ENCODE measurements around the gene MED10. TPM values are rescaled to one million over a fixed set of nuclear protein-coding genes. Genes with fewer than 3 reads are reported as not detected.
A peak's percentile ranks its signal among the peaks of the same experiment; 100 is the strongest.

Gene MED10
- polyA plus RNA-seq, 3 donors, result 37.8 to 39.5 (median 38.6) TPM

DNA sequence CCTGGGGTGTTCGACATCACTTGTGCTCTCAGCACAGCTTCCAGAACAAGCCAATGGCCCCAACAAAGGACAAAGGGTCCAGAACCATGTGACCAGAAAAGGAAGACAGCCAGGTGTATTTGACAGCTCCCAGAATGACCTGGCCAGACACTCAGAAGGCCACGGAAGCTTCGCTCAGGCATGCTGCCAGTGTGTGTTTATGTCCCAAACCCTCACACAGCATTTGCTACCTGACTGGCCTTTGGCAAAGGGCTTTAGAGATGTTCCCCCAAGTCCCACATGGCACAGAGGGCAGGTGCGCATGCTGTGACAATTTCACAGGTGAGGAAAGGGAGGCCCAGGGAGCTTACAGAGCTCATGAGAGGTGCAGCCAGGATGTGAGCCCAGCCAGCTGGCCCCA lies 39.5 kb downstream of the MED10 start:
- no peak for DNase-seq (ENCODE audit: extremely low read depth in 1 of 11, low read depth in 9 of 11, low spot score in 4 of 11)

DNA sequence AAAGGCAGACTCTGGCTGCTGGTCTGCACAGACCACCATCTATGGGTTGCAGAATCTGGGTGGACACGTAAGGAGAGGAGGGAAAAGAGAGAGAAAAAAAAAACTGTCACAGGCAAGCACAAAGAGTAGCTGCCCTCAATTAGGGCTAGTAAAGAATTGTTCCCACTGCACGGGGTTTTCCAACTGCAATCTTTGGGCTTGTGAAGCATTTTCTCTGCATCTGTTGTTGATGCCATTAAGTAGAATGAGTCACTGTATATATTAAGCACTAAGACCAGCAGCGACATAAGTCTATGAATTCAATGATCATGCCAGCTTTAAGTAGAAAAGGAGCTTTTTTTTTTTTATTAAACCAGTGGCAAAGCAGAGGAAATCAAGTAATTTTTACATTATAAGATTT lies 40.2 kb downstream of the MED10 start:
- DNase-seq (ENCODE audit: extremely low read depth in 1 of 11, low read depth in 9 of 11, low spot score in 4 of 11), result no peak

DNA sequence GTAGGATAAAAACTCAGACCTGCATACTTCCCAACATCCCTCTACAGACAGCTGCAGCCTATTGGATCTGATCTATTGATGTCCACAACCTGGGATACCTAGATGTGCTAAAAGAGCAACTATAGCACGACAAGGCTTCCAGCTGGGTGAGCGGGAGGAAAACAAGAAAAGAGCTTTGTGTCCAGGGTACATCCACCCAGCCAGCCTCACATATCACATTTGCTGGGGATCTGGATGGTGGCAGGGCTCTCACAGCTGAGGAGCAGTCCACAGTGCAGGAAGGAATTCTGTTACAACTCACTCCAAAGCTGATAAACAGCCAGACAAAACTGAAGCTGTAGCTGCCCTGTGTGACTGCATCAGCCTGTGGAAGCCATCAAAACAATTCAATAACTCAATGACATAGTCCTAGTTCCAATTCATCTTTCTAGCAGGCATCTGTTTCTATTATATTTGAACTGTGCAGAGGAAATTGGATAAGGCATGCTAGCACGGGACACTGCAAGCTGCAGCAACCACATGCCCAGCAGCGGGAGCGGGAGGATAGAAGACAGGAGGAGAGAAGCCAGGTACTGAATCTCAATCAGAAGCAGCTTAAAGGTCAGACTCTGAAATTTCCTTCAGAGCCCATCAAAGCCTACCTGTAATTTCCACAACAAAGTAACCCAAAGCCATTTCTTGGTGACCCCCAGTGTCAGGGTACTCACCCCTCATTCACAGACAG lies 45.0 kb downstream of the MED10 start:
- DNase-seq (ENCODE audit: extremely low read depth in 1 of 11, low read depth in 9 of 11, low spot score in 4 of 11), result no peak

DNA sequence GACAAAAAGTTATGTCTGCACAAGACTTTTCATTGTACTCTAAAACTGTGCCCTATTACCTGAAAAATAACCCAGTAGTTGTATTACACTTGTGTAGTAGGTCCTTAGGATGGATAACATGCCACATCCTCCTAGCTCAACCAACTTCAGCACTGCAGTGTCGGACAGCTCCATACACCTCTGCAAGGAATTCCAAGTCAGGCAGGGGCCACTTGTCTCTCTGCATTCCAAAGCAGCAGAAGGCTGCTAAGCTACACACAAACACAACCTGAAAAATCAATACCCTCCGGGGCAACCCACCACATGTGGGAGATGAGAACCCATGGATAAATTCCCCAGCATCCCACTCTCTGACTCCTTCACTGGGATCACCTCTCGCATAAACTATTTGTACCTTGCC lies 50.2 kb downstream of the MED10 start:
- DNase-seq (ENCODE audit: extremely low read depth in 1 of 11, low read depth in 9 of 11, low spot score in 4 of 11), result peak; percentile 17 to 63 (median 46)

DNA sequence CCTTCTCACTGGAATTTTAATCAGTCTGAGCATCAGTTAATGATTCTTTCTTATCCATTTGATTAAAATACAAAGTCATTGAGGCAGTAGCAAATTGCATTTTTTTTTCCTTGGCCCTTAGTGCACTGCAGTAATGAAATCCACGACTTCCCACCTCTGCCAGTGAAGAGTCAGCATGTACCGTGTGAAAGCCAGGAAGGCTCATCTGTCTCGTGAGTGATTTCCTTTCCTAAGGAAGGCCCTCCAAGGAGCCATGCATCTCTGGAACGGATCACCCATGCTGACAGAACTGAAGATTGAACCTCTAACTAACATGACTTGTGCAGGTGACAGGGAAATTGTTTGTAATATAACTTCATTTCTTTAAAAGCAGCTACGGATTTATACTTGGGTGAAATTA lies 51.6 kb downstream of the MED10 start:
- no peak for DNase-seq (ENCODE audit: extremely low read depth in 1 of 11, low read depth in 9 of 11, low spot score in 4 of 11)

DNA sequence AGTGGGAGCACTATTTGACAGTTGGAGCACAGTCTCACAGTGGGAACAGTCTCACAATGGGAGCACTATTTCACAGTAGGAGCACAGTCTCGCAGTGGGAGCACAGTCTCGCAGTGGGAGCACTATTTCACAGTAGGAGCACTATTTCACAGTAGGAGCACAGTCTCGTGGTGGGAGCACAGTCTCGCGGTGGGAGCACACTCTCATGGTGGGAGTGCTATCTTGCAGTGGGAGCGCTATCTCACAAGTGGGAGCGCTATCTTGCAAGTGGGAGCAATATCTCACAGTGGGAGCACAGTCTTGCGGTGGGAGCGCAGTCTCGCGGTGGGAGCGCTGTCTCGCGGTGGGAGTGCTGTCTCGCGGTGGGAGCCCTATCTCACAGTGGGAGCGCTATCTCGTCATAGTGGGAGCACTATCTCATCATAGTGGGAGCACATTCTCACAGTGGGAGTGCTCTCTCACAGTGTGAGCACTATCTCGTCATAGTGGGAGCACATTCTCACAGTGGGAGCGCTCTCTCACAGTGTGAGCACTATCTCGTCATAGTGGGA lies 56.1 kb downstream of the MED10 start:
- DNase-seq (ENCODE audit: extremely low read depth in 1 of 11, low read depth in 9 of 11, low spot score in 4 of 11), result no peak

Other genes starting within 250 kb of the MED10 start
- gene UBE2QL1, start 70.3 kb upstream of the MED10 start, polyA plus RNA-seq (ENCODE audit: insufficient read length in 3 of 3), result under 1 TPM; 0.79 to 0.95 (median 0.83) TPM